GM19193 (cell line): ENCODE data around the gene SLC35C1.

Source experiments
- POLR2A ChIP-seq: IDR thresholded peaks from 4 replicates; pipeline ENCODE4 v1.6.1; 2011; ENCODE audit not compliant: insufficient read depth, insufficient read length; ENCODE audit errors: extremely low read depth

SLC35C1 gene

DNA sequence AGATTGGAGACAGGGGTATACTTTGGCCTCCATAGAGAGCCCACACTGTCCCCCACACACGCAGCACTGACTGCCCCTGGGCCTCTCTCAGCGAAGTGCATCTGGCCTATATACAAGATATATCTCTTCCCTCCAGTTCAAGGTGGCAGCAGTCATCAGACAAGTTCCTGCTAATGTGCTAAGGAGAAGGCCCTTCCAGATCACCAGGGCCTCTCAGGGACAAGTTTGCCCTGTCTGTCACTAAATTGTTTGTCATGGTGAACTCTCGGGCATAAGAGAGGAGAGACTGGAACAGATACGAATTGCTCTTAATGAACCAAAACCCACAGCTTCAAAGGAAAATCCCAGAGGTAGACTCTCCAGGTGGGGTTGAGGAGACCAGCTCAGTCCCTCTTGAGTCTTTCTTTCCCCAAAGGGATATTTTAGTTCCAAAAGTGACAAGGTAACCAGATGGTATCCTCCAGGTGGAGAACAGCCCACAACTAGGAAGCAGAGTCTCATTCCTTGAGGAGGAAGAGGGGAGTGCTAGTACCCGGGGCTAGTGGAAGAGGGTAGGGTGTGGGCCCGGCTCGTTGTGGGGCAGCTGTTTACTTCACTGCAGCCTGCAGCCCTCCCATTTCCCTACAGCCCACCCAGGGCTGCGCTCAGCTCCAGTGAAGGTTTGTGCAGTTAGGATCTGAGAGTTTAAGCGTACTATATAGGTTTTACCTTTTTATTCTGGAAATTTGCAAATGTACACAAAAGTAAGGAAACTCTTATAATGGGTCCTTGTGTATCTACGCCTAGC lies 2.2 kb upstream of the SLC35C1 start:
- no peak for TF ChIP-seq POLR2A

DNA sequence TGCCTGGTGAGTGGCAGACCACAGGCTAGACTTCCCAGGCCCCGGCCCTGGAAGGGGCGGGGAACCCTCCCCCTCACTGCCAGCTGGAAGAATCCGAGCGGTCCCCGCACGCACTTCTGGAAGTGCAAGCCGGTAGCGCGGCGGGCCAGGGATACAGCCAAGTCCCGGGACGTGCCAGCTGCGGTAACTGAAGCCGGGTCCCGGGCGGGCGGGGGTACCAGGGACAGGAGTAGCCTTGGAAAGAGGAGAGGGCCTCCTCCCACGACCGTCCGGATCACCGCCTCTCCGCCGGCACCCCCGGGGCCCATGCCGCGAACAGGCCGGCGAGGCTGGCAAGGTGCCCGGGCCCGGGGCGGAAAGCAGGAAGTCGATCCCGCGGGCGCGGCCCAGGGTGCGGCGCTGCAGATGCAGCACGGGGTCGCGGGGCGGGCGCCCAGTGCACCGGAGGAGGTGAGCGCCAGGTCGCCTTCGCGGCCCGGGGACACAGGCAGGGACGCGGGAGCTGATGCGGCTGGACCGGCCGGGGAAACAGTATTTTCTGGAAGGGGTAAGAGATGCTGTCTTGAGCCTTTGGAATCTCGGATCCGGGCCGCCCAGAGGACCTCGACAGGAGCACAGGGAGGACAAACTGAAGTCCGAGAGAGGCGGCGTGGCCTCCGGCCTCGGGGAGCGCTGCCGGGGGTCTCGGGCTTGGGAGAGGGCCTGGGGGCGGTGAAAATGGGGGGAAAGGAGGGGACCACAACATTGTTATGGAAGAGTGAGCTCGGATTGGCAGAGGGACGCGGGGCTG lies 783 bp upstream of the SLC35C1 start:
- no peak for TF ChIP-seq POLR2A

DNA sequence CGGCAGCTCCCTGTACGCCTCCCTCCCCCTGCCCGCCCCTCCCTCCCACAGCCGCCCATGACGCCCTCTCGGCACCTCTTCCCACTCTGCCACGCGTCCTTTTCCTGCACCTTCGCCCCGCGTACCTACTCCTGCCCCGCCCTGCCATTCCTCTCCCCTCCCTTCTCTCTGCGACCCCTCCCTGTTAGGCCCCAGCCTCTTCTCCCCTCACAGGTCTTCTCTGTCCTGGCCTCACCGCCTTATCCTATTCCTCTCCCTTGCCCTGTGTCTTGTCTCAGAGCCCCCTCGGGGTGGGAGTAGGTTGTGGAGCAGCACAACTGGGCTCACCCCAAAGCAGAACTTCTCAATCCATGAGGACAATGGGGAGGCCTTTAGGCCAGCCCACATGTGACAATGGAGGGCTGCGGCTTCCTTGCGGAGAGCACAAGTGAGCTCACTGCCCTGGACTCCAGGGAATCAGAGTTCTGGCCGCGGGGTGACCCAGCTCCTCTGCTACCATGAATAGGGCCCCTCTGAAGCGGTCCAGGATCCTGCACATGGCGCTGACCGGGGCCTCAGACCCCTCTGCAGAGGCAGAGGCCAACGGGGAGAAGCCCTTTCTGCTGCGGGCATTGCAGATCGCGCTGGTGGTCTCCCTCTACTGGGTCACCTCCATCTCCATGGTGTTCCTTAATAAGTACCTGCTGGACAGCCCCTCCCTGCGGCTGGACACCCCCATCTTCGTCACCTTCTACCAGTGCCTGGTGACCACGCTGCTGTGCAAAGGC lies 539 bp downstream of the SLC35C1 start:
- TF ChIP-seq POLR2A, result no peak

DNA sequence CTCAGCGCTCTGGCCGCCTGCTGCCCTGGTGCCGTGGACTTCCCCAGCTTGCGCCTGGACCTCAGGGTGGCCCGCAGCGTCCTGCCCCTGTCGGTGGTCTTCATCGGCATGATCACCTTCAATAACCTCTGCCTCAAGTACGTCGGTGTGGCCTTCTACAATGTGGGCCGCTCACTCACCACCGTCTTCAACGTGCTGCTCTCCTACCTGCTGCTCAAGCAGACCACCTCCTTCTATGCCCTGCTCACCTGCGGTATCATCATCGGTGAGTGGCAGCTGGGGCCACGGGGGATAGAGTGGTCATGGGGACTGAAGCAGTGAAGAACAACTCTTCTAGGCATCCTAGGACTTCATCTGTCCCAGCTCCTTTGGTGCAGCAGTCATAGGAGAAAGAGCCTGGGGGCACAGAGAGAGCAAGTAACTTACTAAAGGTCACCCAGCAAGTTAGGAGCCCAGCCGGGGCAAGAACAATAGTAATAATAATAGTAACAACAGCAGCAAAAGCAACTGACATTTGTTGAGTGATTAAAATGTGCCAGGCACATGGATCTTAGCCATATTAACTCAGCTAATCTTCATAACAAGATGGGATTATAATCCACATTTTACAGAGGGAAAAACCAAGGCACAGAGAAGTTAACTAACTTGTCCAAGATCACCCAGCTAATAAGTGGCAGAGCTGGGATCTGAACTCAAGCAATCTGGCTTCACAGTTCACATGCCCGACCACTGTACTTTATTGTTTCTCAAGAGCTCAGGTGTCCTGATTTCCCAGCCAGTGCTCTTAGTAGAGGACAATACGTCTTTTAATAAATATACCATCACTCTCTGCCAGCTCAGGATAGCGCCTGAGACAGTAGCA lies 1.4 kb downstream of the SLC35C1 start:
- no peak for TF ChIP-seq POLR2A

DNA sequence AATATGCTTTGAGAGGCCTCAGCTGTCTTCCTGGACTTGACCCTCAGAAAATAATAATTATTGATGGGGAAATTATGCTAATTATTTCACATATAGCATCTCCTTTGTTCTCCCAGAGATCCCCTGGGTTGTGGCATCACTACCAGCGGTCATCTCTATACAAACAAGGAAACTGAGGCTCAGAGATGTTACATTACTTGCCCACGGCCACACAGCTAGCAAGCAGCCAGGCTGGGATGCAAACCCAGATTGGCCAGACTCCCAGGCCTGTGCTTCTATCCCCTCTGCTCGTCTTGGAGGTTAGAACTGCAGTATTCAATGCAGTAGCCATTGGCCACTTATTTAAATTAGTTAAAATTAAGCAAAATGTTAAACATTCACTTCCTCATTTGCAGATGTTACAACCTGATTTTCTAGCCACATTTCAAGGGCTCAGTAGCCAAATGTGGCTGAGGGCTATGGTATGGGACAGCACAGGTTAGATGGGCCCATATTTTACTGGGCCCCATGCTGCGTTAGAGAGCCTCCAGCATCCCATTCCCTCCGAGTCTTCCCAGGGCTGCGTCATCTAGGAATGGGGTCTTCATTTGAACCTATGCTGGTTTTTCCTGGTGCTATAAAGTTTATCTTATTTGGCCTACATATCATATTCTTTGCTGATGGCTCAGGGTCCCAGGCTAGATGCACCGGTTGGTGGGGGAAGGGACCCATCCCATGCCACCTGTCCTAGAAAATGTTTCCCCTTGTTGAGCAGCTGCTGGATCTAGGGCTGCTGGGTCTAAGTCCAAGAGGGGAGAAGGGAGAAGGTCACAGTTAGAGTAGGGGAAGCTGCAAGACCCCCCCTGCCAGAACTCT lies 2.2 kb downstream of the SLC35C1 start:
- TF ChIP-seq POLR2A, result no peak

DNA sequence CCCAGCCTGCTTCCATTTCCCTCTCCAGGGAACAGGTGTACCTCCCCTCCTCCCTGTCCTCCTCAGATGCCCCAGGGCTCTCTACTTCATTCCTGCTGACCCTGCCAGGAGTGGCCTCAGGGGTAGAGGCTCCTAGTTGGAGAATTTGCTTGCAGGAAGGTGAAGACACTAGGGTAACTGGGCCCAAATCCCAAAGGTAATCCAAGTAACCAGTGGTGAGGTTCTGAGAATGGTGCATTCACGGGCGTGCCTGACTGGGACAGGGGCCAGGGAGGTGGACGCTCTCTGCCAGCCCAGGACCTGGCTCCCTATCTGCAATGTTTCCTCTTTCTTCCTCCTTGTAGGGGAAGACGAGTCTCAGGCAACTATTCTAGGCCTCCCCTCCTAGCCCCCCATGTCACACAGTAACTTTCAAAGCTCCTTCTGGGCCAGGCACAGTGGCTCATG lies 2.9 kb downstream of the SLC35C1 start:
- TF ChIP-seq POLR2A, result no peak

DNA sequence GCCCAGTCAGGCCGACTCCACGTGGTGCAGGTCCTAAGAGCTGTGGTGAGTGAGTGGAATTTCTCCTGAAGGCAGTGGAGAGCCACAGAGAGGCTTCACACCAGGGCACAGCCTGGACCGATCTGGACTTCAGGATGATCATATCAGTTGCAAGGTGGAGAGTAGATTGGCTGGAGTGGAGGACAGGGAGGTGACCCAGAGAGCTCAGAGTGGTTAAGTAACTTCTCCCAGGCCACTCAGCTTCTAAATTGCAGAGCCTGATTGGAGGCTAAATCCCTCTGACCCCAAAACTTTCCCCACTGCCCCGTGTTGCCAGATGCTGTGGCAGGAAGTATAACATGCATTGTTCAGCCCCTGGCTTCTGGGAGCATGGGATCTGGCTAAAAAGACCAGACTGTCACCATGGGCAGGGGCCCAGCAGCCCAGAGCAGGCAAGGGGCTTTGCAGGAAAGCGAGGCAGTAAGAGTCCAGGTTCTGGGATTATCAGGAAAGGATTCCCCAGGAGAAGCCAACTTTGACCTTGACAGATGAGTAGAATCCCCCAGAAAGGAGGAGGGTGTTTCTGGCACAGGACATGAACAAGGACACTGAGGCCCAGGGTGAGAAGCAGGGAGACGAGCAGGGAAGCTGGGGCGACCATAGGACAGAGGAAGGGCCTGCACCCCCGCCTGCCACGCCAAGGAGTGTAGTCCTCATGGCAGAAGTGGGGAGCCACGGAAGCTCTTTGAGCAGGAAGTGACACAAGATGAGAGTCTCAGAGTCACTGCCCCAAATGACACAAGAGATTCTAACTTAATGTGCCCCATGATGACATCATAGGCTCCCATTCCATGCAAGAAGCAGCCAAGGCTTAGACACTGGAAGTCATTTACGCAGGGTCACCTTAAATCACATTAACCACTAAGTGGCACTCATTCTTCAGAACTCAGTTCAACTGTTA lies 4.8 kb downstream of the SLC35C1 start:
- no peak for TF ChIP-seq POLR2A

DNA sequence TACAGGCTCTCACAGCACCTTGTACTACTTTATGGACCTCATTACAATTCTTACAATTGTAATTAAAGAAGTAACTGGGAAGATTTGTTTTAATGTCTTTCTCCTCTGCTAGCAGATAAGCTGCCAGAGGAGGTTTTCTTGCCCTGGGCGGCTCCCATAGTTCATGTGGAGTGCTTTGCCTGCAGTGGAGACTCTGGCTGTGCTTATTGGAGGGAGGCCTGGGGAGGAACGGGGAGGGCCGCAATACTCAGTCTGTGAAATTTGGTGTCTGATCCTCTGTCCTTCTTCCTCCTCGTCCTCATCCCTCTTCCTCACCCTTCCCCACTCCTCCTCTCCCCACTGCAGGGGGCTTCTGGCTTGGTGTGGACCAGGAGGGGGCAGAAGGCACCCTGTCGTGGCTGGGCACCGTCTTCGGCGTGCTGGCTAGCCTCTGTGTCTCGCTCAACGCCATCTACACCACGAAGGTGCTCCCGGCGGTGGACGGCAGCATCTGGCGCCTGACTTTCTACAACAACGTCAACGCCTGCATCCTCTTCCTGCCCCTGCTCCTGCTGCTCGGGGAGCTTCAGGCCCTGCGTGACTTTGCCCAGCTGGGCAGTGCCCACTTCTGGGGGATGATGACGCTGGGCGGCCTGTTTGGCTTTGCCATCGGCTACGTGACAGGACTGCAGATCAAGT lies 5.6 kb downstream of the SLC35C1 start:
- TF ChIP-seq POLR2A, result no peak

DNA sequence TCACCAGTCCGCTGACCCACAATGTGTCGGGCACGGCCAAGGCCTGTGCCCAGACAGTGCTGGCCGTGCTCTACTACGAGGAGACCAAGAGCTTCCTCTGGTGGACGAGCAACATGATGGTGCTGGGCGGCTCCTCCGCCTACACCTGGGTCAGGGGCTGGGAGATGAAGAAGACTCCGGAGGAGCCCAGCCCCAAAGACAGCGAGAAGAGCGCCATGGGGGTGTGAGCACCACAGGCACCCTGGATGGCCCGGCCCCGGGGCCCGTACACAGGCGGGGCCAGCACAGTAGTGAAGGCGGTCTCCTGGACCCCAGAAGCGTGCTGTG lies 6.1 kb downstream of the SLC35C1 start:
- TF ChIP-seq POLR2A, result no peak

DNA sequence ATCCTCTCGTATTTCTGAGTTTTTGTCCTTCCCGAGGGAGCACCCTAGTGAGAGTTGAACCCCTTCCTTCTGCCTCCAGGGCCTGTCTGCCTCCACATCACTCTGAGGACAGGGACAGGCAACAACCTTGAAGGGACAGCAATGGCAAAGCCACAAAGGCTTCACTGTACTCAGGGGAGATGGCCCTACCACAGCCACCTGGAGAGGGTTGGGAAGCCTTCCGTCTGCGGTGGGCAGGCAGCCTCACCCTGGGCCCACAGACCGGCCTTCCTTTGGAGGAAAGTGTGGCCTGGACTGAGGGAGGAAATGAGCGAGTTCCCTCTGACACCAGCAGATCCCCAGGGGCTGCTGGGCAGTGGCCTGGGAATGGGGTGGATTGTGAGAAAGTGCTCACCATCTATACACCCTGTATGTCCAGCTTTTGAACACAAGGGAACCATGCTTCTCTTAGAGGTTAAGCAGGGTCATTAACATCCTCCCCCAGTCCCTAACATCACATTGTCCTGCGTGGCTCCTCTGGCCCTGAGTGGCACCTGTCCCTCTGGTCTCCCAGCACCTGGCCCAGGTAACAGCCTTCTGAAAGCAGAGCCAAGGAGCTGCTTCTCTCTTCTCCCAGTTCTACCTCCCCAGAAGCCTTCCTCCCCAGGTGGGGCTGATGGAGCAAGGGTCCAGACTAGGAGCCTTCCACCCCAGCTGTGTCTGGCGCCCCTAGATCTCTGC lies 6.8 kb downstream of the SLC35C1 start:
- no peak for TF ChIP-seq POLR2A
